Uterus (tissue), 4 donors: ENCODE measurements around the gene TIMM22. TPM values are rescaled to one million over a fixed set of nuclear protein-coding genes. Genes with fewer than 3 reads are reported as not detected.
"Not testable (repeated sequence)": the region's sequence is repeated elsewhere in the genome, so short reads cannot be mapped to it uniquely, and the experiment has no call there.

Experiments
- DNase-seq, 2 donors: peaks; one replicate each; pipeline ENCODE4 v3.0.0-alpha.2; 2019 to 2020
- H3K27ac ChIP-seq, 2 donors: fragments of 200-600 bp; sonication (generic); 1 replicate in 1 of 2; 2 replicates in 1 of 2; pipeline ENCODE4 v1.5.1; 2016 to 2018
- H3K27me3 ChIP-seq, 2 donors: fragments of 200-600 bp; sonication (generic); one replicate each; pipeline ENCODE4 v1.5.1; 2018 to 2019; ENCODE audit warnings: control low read depth in 1 of 2
- H3K36me3 ChIP-seq, 2 donors: fragments of 200-600 bp; sonication (generic); one replicate each; pipeline ENCODE4 v1.5.1; 2019; ENCODE audit warnings: control low read depth in 1 of 2
- H3K4me1 ChIP-seq, 2 donors: fragments of 200-600 bp; sonication (generic); one replicate each; pipeline ENCODE4 v1.5.1; 2018 to 2019; ENCODE audit warnings: control low read depth in 1 of 2
- H3K4me3 ChIP-seq, 2 donors: fragments of 200-600 bp; sonication (generic); 1 replicate in 1 of 2; 2 replicates in 1 of 2; pipeline ENCODE4 v1.5.1; 2018 to 2019; ENCODE audit warnings: mild to moderate bottlenecking in 1 of 2
- H3K9me3 ChIP-seq, 2 donors: fragments of 200-600 bp; sonication (generic); one replicate each; pipeline ENCODE4 v1.5.1; 2019; ENCODE audit warnings: control low read depth in 1 of 2
- POLR2A ChIP-seq, 2 donors: fragments of 450-650 bp; IDR thresholded peaks; one replicate each; pipeline ENCODE4 v1.6.1; 2016; ENCODE audit warnings: antibody characterized with exemption in 2 of 2, mild to moderate bottlenecking in 1 of 2, moderate library complexity in 1 of 2
- intact Hi-C: fragments of 100-400 bp; cut with DNase I; formaldehyde crosslinking; loops from one replicate; pipeline ENCODE4 v1.15.1; 2023; ENCODE audit warnings: low total_unique reads
- total RNA-seq, 4 donors: library from RNA; depleted of rRNA in 3 of 4; stranded (reverse); fragments of >200 nt in 3 of 4; gene quantifications; one replicate each; pipeline versions ENCODE4 v1.1.0 to v1.2.4, GENCODE V29; 2014 to 2023
- TF ChIP-seq, protein P1 (sequence below), 4 experiments: fragments of 200-600 bp in 2 of 4; fragments of 450-650 bp in 2 of 4; sonication (generic) in 2 of 4; IDR thresholded peaks; one replicate each; pipeline ENCODE4 v1.5.1; 2016 to 2019; ENCODE audit warnings: antibody characterized with exemption in 4 of 4, mild to moderate bottlenecking in 2 of 4, moderate library complexity in 1 of 4
- donor health status: DM: yes; HTN: yes; CAD: no.

TIMM22 gene
- total RNA-seq, 4 donors from 2014 or later = 5.1 to 17.1 (median 10.8) TPM

DNA sequence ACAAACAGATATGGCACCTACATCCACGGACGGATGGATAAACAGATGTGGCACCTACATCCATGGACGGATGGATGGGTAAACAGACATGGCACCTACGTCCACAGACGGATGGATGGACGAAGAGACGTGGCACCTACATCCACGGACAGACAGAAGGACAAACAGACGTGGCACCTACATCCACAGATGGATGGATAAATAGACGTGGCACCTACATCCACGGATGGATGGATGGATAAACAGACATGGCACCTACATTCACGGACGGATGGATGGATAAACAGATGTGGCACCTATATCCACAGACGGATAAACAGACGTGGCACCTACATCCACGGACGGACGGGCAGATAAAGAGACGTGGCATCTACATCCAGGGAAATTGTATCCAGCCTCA is 45.6 kb downstream of the TIMM22 start:
- Histone ChIP-seq H3K36me3 (no peaks in the 10 kb centered on the region), H3K27ac (no peak overlapping the region), H3K4me3 (no peak overlapping the region), H3K9me3 (no peaks in the 10 kb centered on the region), H3K27me3 (no peaks in the 10 kb centered on the region), H3K4me1 (no peaks in the 10 kb centered on the region)
- no peak for DNase-seq
- intact Hi-C loops = no loop called here
- TF ChIP-seq, protein P1, sequence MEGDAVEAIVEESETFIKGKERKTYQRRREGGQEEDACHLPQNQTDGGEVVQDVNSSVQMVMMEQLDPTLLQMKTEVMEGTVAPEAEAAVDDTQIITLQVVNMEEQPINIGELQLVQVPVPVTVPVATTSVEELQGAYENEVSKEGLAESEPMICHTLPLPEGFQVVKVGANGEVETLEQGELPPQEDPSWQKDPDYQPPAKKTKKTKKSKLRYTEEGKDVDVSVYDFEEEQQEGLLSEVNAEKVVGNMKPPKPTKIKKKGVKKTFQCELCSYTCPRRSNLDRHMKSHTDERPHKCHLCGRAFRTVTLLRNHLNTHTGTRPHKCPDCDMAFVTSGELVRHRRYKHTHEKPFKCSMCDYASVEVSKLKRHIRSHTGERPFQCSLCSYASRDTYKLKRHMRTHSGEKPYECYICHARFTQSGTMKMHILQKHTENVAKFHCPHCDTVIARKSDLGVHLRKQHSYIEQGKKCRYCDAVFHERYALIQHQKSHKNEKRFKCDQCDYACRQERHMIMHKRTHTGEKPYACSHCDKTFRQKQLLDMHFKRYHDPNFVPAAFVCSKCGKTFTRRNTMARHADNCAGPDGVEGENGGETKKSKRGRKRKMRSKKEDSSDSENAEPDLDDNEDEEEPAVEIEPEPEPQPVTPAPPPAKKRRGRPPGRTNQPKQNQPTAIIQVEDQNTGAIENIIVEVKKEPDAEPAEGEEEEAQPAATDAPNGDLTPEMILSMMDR (IDR thresholded peaks at IDR 0.05) = no peak
- no peak for TF ChIP-seq POLR2A (IDR thresholded peaks at IDR 0.05)

DNA sequence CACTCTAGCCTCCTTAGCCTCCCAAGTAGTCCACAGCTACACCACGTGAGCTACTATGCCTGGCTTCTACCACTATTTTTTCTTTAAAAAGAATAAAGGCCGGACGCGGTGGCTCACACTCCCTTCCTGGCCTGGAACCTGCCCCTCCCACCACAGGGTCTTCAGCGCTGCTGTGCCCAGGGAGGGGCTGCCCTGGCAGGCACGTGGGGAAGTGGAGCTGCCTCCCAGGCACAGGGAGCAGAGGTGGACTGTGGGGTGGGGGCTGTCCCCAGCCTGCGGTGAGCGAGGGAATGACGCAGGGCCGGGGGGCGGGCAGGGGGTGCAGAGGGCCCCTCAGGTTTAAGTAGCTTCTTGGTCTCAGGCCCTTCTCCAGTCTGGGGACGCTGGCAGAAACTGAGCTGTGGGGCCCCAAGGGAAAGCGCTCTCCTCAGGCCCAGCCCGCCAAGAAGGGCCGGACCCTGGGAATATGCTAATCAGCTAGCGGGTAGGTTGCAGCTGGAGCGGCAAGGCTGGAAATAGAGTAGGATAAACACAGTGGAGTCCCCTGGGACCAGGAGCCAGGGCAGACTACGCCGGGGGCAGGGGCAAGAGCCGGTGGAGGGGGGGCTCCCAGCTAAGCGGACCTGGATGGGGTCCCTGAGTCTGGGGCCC is 46.8 kb downstream of the TIMM22 start:
- intact Hi-C loops = no loop called here
- peaks cover 0 to 5% of the 10 kb centered on the region in 2 donors for H3K4me1 ChIP-seq
- no peaks in the 10 kb centered on the region for H3K27me3 ChIP-seq
- peak overlapping the region in 1 of 2 donors; percentile 3 for H3K4me3 ChIP-seq
- no peaks in the 10 kb centered on the region for H3K9me3 ChIP-seq
- H3K27ac ChIP-seq = peak overlapping the region; percentile 57 to 68
- TF ChIP-seq, protein P1 (IDR thresholded peaks at IDR 0.05) = no peak
- TF ChIP-seq POLR2A (IDR thresholded peaks at IDR 0.05) = no peak
- DNase-seq = peak; percentile 53 to 61
- no peaks in the 10 kb centered on the region for H3K36me3 ChIP-seq

DNA sequence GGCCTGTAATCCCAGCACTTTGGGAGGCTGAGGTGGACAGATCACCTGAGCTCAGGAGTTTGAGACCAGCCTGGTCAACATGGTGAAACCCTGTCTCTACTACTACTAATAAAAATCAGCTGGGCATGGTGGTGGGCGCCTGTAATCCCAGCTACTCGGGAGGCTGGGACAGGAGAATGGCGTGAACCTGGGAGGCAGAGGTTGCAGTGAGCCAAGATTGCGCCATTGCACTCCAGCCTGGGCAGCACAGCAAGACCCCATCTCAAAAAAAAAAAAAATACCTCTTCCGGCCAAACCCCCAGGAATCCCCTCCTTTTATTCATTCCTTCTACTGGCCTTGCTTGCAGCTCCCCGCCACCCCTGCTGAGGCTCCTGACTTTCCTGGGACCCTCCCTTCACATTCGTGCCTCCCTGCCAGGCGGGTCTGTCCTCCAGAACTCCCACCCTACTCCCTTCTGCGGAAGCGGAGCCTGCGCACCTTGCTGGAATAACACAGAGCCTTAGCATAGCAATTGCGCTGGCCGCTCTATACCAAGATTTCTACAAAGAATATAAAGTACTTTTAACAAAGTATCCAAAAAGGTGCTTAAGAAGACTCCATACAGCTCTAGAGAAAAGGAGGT is 47.6 kb downstream of the TIMM22 start:
- H3K36me3 ChIP-seq, H3K4me3 ChIP-seq, H3K9me3 ChIP-seq, H3K4me1 ChIP-seq, H3K27me3 ChIP-seq, DNase-seq, intact Hi-C loops: not testable (repeated sequence)
- H3K27ac ChIP-seq = peak overlapping the region; percentile 57 to 68

DNA sequence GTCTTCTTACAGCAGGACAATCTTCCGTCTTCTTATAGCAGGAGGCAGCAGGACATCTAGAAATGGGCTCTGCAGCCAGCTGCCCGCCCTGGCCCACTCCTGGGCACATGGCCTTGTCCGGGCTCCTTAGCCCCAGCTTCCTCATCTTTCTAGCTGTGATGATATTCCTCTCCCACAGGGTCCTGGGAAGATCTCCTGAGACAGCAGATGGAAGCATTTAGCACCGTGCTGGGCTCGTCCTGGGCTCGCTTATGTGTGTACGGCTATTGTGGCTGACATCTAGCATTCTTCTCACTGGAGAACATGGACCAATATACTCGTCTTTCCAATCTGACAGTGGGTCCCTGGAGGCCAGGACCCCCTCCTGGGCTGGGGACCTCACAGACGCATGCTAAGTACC is 48.5 kb downstream of the TIMM22 start:
- no peak for DNase-seq
- H3K27ac ChIP-seq = no peak overlapping the region
- intact Hi-C loops = no loop called here

DNA sequence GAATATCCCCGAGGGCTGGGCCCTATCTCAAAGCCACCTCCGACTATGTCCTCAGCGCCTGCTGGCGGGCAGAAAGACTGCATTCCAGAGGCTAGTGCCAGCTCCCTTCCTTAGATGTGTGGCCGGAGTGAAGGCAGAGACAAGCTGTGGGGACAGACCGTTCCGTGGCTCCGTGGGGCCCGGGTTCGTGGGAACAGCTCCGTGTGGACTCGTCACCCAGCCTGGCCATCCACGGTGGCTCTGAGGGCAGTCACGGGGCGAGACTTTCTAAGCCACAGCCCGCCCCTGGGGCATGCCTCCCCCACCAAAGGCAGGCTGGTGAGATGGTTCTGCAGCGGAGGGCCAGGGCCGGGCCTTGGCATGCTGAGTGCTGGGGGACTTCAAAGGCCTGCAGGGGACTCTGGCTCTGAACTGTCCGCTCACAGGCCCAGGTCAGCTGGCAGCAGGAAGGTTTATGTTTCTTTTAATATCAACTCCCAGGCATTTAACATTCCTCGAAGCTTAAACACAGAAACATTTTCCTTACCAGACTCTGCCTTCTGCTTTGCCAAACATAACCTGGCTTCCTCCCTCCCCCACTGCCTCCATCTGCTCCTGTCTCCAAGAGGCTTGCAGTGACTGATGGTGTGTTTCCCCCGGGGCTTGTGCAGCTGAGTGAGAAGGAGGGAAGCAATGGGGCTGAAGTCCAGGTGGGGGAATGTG is 50.4 kb downstream of the TIMM22 start:
- TF ChIP-seq, protein P1 (IDR thresholded peaks at IDR 0.05) = no peak
- TF ChIP-seq POLR2A (IDR thresholded peaks at IDR 0.05) = no peak
- Histone ChIP-seq H3K4me3 (no peak overlapping the region), H3K4me1 (peaks cover 0 to 5% of the 10 kb centered on the region in 2 donors), H3K36me3 (no peaks in the 10 kb centered on the region), H3K9me3 (no peaks in the 10 kb centered on the region), H3K27me3 (no peaks in the 10 kb centered on the region), H3K27ac (peak overlapping the region; percentile 31 to 60)
- intact Hi-C loops = no loop called here
- no peak for DNase-seq

More for the DNA sequence above, 48.5 kb downstream of the TIMM22 start:
- no peak for TF ChIP-seq POLR2A (IDR thresholded peaks at IDR 0.05)
- TF ChIP-seq, protein P1 (IDR thresholded peaks at IDR 0.05) = no peak
- H3K36me3 ChIP-seq = no peaks in the 10 kb centered on the region
- peaks cover 0 to 5% of the 10 kb centered on the region in 2 donors for H3K4me1 ChIP-seq
- H3K27me3 ChIP-seq = no peaks in the 10 kb centered on the region
- no peak overlapping the region for H3K4me3 ChIP-seq
- H3K9me3 ChIP-seq = no peaks in the 10 kb centered on the region
